Measurements from ENCODE around the gene PTS. TPM values are rescaled to one million over a fixed set of nuclear protein-coding genes. Genes with fewer than 3 reads are reported as not detected.

PTS gene
- polyA plus RNA-seq, 1 donor from 2014 or later, result 160 TPM

GRCh38 chr11:112231952-112232351 lies 5.7 kb downstream of the PTS start:
- no peak overlapping the region for H3K4me2 ChIP-seq (ENCODE audit: low read length)
- no peaks in the 10 kb centered on the region for H3K9me3 ChIP-seq (ENCODE audit: low read length)
- no peaks in the 10 kb centered on the region for H4K20me1 ChIP-seq (ENCODE audit: insufficient read depth)
- H3F3A ChIP-seq (ENCODE audit: insufficient read depth, low read length, poor library complexity, severe bottlenecking), result no peaks in the 10 kb centered on the region
- H3K27ac ChIP-seq (ENCODE audit: low read length), result no peak overlapping the region
- H2AFZ ChIP-seq (ENCODE audit: low read depth, low read length), result no peak overlapping the region
- H3K36me3 ChIP-seq (ENCODE audit: insufficient read depth, low read length), result no peaks in the 10 kb centered on the region
- peaks cover 22% of the 10 kb centered on the region for H3K79me2 ChIP-seq (replicated peaks; ENCODE audit: insufficient read depth, low read length)
- H3K27me3 ChIP-seq (ENCODE audit: insufficient read depth, low read depth, low read length), result no peaks in the 10 kb centered on the region
- H3K4me3 ChIP-seq (ENCODE audit: low read length), result no peak overlapping the region
- H3K9me2 ChIP-seq (ENCODE audit: insufficient read depth, low read length), result no peaks in the 10 kb centered on the region
- TF ChIP-seq RAD21 (conservative IDR thresholded peaks at IDR 0.05), result no peak
- TF ChIP-seq POLR2AphosphoS5 (IDR thresholded peaks at IDR 0.05), result no peak
- TF ChIP-seq, protein P1, sequence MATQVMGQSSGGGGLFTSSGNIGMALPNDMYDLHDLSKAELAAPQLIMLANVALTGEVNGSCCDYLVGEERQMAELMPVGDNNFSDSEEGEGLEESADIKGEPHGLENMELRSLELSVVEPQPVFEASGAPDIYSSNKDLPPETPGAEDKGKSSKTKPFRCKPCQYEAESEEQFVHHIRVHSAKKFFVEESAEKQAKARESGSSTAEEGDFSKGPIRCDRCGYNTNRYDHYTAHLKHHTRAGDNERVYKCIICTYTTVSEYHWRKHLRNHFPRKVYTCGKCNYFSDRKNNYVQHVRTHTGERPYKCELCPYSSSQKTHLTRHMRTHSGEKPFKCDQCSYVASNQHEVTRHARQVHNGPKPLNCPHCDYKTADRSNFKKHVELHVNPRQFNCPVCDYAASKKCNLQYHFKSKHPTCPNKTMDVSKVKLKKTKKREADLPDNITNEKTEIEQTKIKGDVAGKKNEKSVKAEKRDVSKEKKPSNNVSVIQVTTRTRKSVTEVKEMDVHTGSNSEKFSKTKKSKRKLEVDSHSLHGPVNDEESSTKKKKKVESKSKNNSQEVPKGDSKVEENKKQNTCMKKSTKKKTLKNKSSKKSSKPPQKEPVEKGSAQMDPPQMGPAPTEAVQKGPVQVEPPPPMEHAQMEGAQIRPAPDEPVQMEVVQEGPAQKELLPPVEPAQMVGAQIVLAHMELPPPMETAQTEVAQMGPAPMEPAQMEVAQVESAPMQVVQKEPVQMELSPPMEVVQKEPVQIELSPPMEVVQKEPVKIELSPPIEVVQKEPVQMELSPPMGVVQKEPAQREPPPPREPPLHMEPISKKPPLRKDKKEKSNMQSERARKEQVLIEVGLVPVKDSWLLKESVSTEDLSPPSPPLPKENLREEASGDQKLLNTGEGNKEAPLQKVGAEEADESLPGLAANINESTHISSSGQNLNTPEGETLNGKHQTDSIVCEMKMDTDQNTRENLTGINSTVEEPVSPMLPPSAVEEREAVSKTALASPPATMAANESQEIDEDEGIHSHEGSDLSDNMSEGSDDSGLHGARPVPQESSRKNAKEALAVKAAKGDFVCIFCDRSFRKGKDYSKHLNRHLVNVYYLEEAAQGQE (IDR thresholded peaks at IDR 0.05; ENCODE audit: borderline replicate concordance), result no peak
- no peak for TF ChIP-seq EZH2 (IDR thresholded peaks at IDR 0.05; ENCODE audit: borderline replicate concordance, insufficient read depth, low read length, poor library complexity, severe bottlenecking)
- no peak for TF ChIP-seq EP300 (conservative IDR thresholded peaks at IDR 0.05; ENCODE audit: poor library complexity, severe bottlenecking)
- TF ChIP-seq, protein P2, sequence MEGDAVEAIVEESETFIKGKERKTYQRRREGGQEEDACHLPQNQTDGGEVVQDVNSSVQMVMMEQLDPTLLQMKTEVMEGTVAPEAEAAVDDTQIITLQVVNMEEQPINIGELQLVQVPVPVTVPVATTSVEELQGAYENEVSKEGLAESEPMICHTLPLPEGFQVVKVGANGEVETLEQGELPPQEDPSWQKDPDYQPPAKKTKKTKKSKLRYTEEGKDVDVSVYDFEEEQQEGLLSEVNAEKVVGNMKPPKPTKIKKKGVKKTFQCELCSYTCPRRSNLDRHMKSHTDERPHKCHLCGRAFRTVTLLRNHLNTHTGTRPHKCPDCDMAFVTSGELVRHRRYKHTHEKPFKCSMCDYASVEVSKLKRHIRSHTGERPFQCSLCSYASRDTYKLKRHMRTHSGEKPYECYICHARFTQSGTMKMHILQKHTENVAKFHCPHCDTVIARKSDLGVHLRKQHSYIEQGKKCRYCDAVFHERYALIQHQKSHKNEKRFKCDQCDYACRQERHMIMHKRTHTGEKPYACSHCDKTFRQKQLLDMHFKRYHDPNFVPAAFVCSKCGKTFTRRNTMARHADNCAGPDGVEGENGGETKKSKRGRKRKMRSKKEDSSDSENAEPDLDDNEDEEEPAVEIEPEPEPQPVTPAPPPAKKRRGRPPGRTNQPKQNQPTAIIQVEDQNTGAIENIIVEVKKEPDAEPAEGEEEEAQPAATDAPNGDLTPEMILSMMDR (IDR thresholded peaks at IDR 0.05; ENCODE audit: poor library complexity, severe bottlenecking), result no peak
- TF ChIP-seq TAF1 (IDR thresholded peaks at IDR 0.05; ENCODE audit: low read depth), result no peak
- no peak for TF ChIP-seq MXI1 (conservative IDR thresholded peaks at IDR 0.05; ENCODE audit: poor library complexity, severe bottlenecking)
- TF ChIP-seq SMC3 (conservative IDR thresholded peaks at IDR 0.05; ENCODE audit: poor library complexity), result no peak
- no peak overlapping the region for H3K9ac ChIP-seq (ENCODE audit: low read length)

DNA sequence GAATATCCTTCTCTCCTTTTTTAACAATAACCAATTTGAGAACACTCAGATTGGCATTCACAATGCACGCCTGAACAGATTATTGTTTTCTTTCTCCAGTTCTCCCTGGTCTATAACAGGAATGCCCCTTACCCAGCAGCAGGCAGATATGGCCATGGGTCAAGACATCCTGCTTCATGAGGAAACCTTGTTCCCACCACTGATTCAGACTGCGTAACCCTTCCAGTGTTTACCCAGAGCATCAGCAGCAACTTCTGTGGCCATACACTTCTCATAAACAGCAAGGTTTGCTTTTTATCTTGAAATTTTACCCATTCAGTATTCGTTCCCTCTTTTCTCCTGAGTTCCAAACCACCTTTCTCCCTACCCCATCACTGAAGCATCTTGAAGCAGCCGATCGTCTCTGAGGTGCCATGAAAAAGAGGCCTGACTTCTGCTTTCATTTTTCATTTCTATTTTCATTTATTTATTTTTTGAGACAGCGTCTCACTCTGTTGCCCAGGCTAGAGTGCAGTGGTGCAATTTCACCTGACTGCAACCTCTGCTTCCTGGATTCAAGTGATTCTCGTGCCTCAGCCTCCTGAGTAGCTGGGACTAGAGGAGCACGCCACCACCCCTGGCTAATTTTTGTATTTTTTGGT lies 9.6 kb downstream of the PTS start:
- no peaks in the 10 kb centered on the region for H3K36me3 ChIP-seq (ENCODE audit: insufficient read depth, low read length)
- TF ChIP-seq POLR2AphosphoS5 (IDR thresholded peaks at IDR 0.05), result no peak
- TF ChIP-seq, protein P2 (IDR thresholded peaks at IDR 0.05; ENCODE audit: poor library complexity, severe bottlenecking), result no peak
- TF ChIP-seq, protein P1 (IDR thresholded peaks at IDR 0.05; ENCODE audit: borderline replicate concordance), result no peak
- no peak for TF ChIP-seq EZH2 (IDR thresholded peaks at IDR 0.05; ENCODE audit: borderline replicate concordance, insufficient read depth, low read length, poor library complexity, severe bottlenecking)
- no peak for TF ChIP-seq EP300 (conservative IDR thresholded peaks at IDR 0.05; ENCODE audit: poor library complexity, severe bottlenecking)
- TF ChIP-seq SMC3 (conservative IDR thresholded peaks at IDR 0.05; ENCODE audit: poor library complexity), result no peak
- no peak for TF ChIP-seq MXI1 (conservative IDR thresholded peaks at IDR 0.05; ENCODE audit: poor library complexity, severe bottlenecking)
- no peak for TF ChIP-seq RAD21 (conservative IDR thresholded peaks at IDR 0.05)
- no peak for TF ChIP-seq TAF1 (IDR thresholded peaks at IDR 0.05; ENCODE audit: low read depth)

More for the DNA sequence above, 9.6 kb downstream of the PTS start:
- Histone ChIP-seq H2AFZ (ENCODE audit: low read depth, low read length) (no peak overlapping the region), H3K79me2 (replicated peaks; ENCODE audit: insufficient read depth, low read length) (no peaks in the 10 kb centered on the region), H3K4me3 (ENCODE audit: low read length) (no peak overlapping the region), H3K4me2 (ENCODE audit: low read length) (no peak overlapping the region), H4K20me1 (ENCODE audit: insufficient read depth) (no peaks in the 10 kb centered on the region), H3K27ac (ENCODE audit: low read length) (no peak overlapping the region), H3K9me3 (ENCODE audit: low read length) (no peaks in the 10 kb centered on the region), H3K9ac (ENCODE audit: low read length) (no peak overlapping the region), H3F3A (ENCODE audit: insufficient read depth, low read length, poor library complexity, severe bottlenecking) (no peaks in the 10 kb centered on the region), H3K9me2 (ENCODE audit: insufficient read depth, low read length) (no peaks in the 10 kb centered on the region), H3K27me3 (ENCODE audit: insufficient read depth, low read depth, low read length) (no peaks in the 10 kb centered on the region)
